DOHH2 (cell line): ENCODE measurements around the gene STAM2.

Experiments
- EZH2phosphoT487 ChIP-seq: fragments of 200-600 bp; sonication (generic); IDR thresholded peaks from 2 replicates; pipeline ENCODE4 v1.6.1; 2017; ENCODE audit warnings: borderline replicate concordance, mild to moderate bottlenecking, antibody characterized with exemption, low read length, moderate library complexity, mixed read lengths
- TF ChIP-seq, protein P1 (sequence below): fragments of 200-600 bp; sonication (generic); IDR thresholded peaks from one replicate; pipeline ENCODE4 v1.5.1; 2014; ENCODE audit warnings: antibody characterized with exemption, mild to moderate bottlenecking, low read depth, low read length; ENCODE audit not compliant: poor library complexity, severe bottlenecking

GRCh38 chr2:152126664-152127063, 48.9 kb downstream of the STAM2 start:
- TF ChIP-seq, protein P1, sequence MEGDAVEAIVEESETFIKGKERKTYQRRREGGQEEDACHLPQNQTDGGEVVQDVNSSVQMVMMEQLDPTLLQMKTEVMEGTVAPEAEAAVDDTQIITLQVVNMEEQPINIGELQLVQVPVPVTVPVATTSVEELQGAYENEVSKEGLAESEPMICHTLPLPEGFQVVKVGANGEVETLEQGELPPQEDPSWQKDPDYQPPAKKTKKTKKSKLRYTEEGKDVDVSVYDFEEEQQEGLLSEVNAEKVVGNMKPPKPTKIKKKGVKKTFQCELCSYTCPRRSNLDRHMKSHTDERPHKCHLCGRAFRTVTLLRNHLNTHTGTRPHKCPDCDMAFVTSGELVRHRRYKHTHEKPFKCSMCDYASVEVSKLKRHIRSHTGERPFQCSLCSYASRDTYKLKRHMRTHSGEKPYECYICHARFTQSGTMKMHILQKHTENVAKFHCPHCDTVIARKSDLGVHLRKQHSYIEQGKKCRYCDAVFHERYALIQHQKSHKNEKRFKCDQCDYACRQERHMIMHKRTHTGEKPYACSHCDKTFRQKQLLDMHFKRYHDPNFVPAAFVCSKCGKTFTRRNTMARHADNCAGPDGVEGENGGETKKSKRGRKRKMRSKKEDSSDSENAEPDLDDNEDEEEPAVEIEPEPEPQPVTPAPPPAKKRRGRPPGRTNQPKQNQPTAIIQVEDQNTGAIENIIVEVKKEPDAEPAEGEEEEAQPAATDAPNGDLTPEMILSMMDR, result no peak
- TF ChIP-seq EZH2phosphoT487, result no peak
